Psoas muscle (tissue), 8 donors: ENCODE results near the gene ATP1A3. TPM values are rescaled to one million over a fixed set of nuclear protein-coding genes. Genes with fewer than 3 reads are reported as not detected.

Source experiments
- ATAC-seq, 4 donors: fragments of 200-7000 bp; cut with Tn5 transposase; one replicate each; pipeline ENCODE4 v1.9.1; 2020; ENCODE audit warnings: moderate library complexity in 3 of 4, mild to moderate bottlenecking in 2 of 4
- DNase-seq, 2 donors: peaks; one replicate each; pipeline ENCODE4 v3.0.0-alpha.2; 2020
- H3K27ac ChIP-seq: fragments of 200-600 bp; one replicate; pipeline ENCODE4 v1.8.0; 2022
- H3K27me3 ChIP-seq, 3 donors: fragments of 200-600 bp in 1 of 3; one replicate each; pipeline versions ENCODE4 v1.6.1 to v1.8.0; 2013 to 2022; ENCODE audit warnings: low read length in 2 of 3, mild to moderate bottlenecking in 2 of 3, moderate library complexity in 1 of 3; ENCODE audit not compliant: insufficient read depth in 3 of 3
- H3K36me3 ChIP-seq, 2 donors: fragments of 200-600 bp in 1 of 2; one replicate each; pipeline versions ENCODE4 v1.6.1 to v1.8.0; 2013 to 2022; ENCODE audit warnings: low read depth in 1 of 2, mild to moderate bottlenecking in 1 of 2, moderate library complexity in 1 of 2; ENCODE audit not compliant: insufficient read depth in 1 of 2
- H3K4me1 ChIP-seq: fragments of 200-600 bp; one replicate; pipeline ENCODE4 v1.8.0; 2022
- H3K4me3 ChIP-seq: fragments of 200-600 bp; one replicate; pipeline ENCODE4 v1.8.0; 2022; ENCODE audit warnings: mild to moderate bottlenecking
- H3K9me3 ChIP-seq: fragments of 200-600 bp; one replicate; pipeline ENCODE4 v1.8.0; 2022
- WGBS, 3 donors: extraction: QIAGEN DNeasy Blood & Tissue Kit; methylation state at CpG; one replicate each; pipeline versions ENCODE4 v1.1.6 to v1.1.7; 2013; 5-methylcytosine and 5-hydroxymethylcytosine counted together
- intact Hi-C, 2 donors: fragments of 100-400 bp; cut with DNase I; formaldehyde crosslinking; loops; one replicate each; pipeline versions ENCODE4 v1.11.0 to v1.14.2; 2022
- polyA plus RNA-seq, 3 donors: library from polyadenylated mRNA; stranded (reverse); fragments of 200-250 nt; gene quantifications; one replicate each; pipeline ENCODE4 v1.2.3, GENCODE V29; 2013
- total RNA-seq, 4 donors: library from RNA; stranded (reverse); fragmentation: NEBNext Ultra II Directional in 2 of 4; extraction: Animal tissue kit (Norgen Biotek cat#: 25700) in 2 of 4; gene quantifications; one replicate each; pipeline versions ENCODE4 v1.2.1 to v1.2.4, GENCODE V29; 2021 to 2023
- TF ChIP-seq, protein P1 (sequence below): fragments of 200-600 bp; IDR thresholded peaks from one replicate; pipeline ENCODE4 v1.8.0; 2022; ENCODE audit warnings: antibody characterized with exemption
- donor health status: healthy with polysubstance abuse.
- donor health status: DM: no; HTN: no; CAD: no; lungs with moderate emphysema.
- donor health status: Bipolar disorder and iron deficiency.
- donor health status: healthy.
- donor health status: DM: yes; HTN: yes; CAD: no.
- donor health status: DM: no; HTN: no; CAD: no.
- donor health status: DM: no; HTN: no; CAD: no.
- donor health status: DM: yes; HTN: yes; CAD: no.

Gene ATP1A3
- total and polyA plus RNA-seq, 7 donors, result 0.12 to 0.24 (median 0.16) TPM; not detected in 3

DNA sequence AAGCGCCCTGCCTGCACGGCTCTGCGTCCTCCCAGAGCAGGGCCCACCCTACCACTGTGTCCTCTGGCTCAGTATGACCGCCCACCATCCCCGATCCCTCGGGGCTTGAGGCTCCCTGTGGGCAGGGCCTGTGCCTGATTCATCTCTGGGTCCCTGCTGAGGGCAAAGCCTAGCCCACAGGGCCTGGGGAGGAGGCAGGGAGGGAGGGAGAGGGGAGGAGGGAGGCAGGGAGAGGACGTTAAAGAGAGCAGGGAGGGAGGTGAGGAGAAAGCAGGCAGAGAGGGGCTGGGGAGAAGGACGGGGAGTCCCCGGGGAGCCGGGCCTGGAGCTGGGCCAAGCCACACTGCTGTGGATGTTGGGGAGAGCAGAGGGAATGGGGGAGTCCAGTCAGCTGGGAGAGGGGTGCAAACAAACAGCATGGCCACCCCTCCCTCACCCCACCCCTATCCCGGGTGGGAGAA is 61.7 kb downstream of the ATP1A3 start:
- H3K36me3 ChIP-seq, result no peaks in the 10 kb centered on the region
- TF ChIP-seq, protein P1, sequence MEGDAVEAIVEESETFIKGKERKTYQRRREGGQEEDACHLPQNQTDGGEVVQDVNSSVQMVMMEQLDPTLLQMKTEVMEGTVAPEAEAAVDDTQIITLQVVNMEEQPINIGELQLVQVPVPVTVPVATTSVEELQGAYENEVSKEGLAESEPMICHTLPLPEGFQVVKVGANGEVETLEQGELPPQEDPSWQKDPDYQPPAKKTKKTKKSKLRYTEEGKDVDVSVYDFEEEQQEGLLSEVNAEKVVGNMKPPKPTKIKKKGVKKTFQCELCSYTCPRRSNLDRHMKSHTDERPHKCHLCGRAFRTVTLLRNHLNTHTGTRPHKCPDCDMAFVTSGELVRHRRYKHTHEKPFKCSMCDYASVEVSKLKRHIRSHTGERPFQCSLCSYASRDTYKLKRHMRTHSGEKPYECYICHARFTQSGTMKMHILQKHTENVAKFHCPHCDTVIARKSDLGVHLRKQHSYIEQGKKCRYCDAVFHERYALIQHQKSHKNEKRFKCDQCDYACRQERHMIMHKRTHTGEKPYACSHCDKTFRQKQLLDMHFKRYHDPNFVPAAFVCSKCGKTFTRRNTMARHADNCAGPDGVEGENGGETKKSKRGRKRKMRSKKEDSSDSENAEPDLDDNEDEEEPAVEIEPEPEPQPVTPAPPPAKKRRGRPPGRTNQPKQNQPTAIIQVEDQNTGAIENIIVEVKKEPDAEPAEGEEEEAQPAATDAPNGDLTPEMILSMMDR, result no peak
- WGBS, 3 donors, result 13 to 18% (median 15%) methylated on average over 10 to 11 of the region's 11 CpGs
- peaks cover 5% of the 10 kb centered on the region for H3K4me1 ChIP-seq
- no peak overlapping the region for H3K27ac ChIP-seq
- peaks cover 0 to 87% (median 39%) of the 10 kb centered on the region in 3 donors for H3K27me3 ChIP-seq
- no peaks in the 10 kb centered on the region for H3K9me3 ChIP-seq
- intact Hi-C loops, result loop anchor here in 1 of 2 donors (5.0 kb wide), 1 partner anchor 55 kb away; the partner anchor contains the start of gene CD79A
- H3K4me3 ChIP-seq, result no peak overlapping the region
- ATAC-seq (no peak), DNase-seq (no peak)

DNA sequence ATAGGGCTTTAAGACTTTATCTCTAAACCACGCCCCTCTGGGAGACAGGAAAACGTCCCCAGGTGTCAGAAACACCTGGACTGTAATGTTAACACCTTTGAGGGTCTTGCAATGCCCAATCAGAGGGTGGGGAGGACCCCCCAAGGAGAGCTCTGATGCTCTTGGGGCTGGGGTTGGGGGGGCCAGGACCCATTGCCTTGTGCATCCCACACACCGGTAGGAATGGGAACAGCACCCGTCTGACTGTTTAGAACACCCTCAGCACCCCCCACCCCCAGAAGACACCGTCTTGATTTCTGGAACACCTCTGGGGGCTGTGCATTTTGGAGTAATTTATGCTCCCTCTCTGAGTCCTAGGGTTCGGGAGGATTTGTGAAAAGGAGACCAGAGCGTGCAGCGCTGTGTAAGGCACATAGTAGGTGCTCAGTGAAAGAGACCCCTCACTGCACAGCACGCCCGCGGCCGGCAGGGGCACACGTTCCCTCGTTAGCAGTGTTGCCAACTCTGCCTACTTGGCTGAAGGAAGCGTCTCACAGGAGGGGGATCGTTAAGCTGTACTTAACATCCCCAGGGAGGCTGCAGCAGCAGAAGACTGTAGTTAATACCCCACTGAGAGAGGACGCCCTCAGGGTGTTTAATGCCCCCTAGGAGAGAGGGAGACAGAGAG is 63.0 kb downstream of the ATP1A3 start:
- Histone ChIP-seq H3K36me3 (no peaks in the 10 kb centered on the region), H3K4me1 (peaks cover 5% of the 10 kb centered on the region), H3K9me3 (no peaks in the 10 kb centered on the region), H3K4me3 (no peak overlapping the region), H3K27me3 (peaks cover 0 to 87% (median 46%) of the 10 kb centered on the region in 3 donors), H3K27ac (no peak overlapping the region)
- intact Hi-C loops, result loop anchor here in 1 of 2 donors (5.0 kb wide), 1 partner anchor 54 kb away; the partner anchor contains the start of gene CD79A
- no peak for ATAC-seq
- TF ChIP-seq, protein P1, result no peak
- no peak for DNase-seq
- 5 to 6% (median 5%) methylated on average over 17 of the region's 17 CpGs for WGBS, 3 donors

DNA sequence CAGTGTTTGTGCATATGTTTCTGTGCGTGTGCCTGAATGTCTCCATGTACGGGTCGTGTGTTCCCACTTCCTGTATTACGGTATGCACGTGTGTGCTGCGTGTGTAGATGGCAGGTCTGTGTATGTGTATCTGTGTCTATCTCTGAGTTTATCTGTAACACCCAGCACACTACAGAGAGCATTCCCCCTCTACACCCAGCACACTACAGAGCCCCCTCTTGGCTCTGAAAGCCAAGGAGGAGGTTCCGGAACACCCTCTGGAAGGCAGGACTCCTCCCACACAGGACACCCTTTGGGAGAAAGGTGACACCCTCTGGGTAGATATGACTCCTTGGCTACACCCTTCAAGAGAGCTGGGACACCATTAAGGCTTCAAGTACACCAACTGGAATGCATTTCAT is 63.7 kb downstream of the ATP1A3 start:
- Histone ChIP-seq H3K27me3 (peaks cover 0 to 87% (median 51%) of the 10 kb centered on the region in 3 donors), H3K4me3 (no peak overlapping the region), H3K36me3 (no peaks in the 10 kb centered on the region), H3K9me3 (no peaks in the 10 kb centered on the region), H3K4me1 (peaks cover 5% of the 10 kb centered on the region), H3K27ac (no peak overlapping the region)
- TF ChIP-seq, protein P1, result no peak
- ATAC-seq (no peak), DNase-seq (no peak)
- WGBS, 3 donors, result 11 to 14% (median 14%) methylated on average over 7 of the region's 7 CpGs
- intact Hi-C loops, result loop anchor here in 1 of 2 donors (5.0 kb wide), 1 partner anchor 53 kb away; the partner anchor contains the start of gene CD79A

DNA sequence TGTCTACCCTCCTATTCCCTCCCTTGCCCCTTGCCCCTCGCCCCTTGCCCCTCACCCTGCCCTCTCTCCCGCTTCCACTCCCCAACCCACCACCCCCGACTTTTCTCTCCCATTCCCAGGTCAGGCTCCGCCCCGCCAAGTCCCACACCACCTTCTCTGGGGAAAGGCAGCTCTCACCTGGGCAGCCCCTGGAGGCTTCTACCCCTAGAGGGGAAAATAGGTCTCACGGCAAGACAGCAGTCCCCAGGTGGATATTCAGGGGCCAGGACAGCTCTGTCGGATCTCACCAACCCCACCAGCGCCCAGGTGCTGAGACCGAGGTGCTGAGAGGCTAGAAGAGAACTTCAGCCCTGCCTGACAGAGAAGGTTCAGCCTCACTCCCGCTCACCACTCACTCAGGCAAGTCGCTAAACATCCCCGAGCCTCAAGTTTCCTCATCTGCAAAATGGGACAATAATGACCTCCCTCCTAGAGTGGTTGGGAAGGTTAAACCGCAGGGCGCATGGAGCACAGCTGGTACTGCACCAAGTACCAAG is 64.4 kb downstream of the ATP1A3 start:
- peaks cover 5% of the 10 kb centered on the region for H3K4me1 ChIP-seq
- H3K27me3 ChIP-seq, result peaks cover 0 to 87% (median 55%) of the 10 kb centered on the region in 3 donors
- no peaks in the 10 kb centered on the region for H3K36me3 ChIP-seq
- ATAC-seq, result no peak
- 14 to 15% (median 15%) methylated on average over 14 of the region's 14 CpGs for WGBS, 3 donors
- H3K4me3 ChIP-seq, result no peak overlapping the region
- no peak overlapping the region for H3K27ac ChIP-seq
- TF ChIP-seq, protein P1, result no peak
- H3K9me3 ChIP-seq, result no peaks in the 10 kb centered on the region
- intact Hi-C loops, result loop anchor here in 1 of 2 donors (5.0 kb wide), 1 partner anchor 52 kb away; the partner anchor contains the start of gene CD79A
- DNase-seq, result no peak
